ENCODE measurements around the gene INS.

The INS gene

DNA sequence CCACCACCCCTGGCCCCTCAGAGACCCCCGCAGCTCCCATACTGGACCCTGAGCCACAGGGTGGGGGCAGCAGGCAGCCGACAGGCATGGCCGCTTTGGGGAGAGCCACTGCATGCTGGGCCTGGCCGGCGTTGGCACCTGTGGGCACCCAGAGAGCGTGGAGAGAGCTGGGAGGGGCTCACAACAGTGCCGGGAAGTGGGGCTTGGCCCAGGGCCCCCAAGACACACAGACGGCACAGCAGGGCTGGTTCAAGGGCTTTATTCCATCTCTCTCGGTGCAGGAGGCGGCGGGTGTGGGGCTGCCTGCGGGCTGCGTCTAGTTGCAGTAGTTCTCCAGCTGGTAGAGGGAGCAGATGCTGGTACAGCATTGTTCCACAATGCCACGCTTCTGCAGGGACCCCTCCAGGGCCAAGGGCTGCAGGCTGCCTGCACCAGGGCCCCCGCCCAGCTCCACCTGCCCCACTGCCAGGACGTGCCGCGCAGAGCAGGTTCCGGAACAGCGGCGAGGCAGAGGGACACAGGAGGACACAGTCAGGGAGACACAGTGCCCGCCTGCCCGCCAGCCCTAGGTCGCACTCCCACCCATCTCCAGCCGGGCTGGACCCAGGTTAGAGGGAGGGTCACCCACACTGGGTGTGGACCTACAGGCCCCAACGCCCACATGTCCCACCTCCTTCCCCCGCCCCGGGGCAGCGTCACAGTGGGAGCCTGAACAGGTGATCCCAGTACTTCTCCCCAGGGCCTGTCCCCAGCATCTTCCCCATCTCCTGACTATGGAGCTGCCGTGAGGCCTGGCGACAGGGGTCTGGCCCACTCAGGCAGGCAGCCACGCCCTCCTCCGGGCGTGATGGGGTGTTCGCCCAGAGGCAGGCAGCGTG lies 1.2 kb downstream of the INS start:
- peak overlapping the region; percentile 82 for H3K14ac ChIP-seq (ENCODE audit: low read length)
- no peak overlapping the region for H2AFZ ChIP-seq (ENCODE audit: low read length)
- no peak overlapping the region for H3K4me3 ChIP-seq (ENCODE audit: low read length in 2 of 2)
- DNase-seq (ENCODE audit: low spot score), result no peak
- H4K91ac ChIP-seq (ENCODE audit: low read depth, low read length, poor library complexity), result no peak overlapping the region
- no peaks in the 10 kb centered on the region for H3K79me1 ChIP-seq (ENCODE audit: low read depth, low read length)
- H2BK5ac ChIP-seq (ENCODE audit: low read length), result peak overlapping the region; percentile 53
- peak overlapping the region; percentile 65 for H4K8ac ChIP-seq (ENCODE audit: low read depth, low read length)
- no peaks in the 10 kb centered on the region for H3K9me3 ChIP-seq (replicated peaks in 1 of 2; ENCODE audit: control insufficient read depth in 2 of 2, insufficient read depth in 1 of 2, low read depth in 1 of 2, low read length in 2 of 2)
- peaks cover 0 to 12% (median 0%) of the 10 kb centered on the region in 3 experiments for H3K27me3 ChIP-seq (ENCODE audit: control insufficient read depth in 3 of 3, insufficient read depth in 3 of 3, low read depth in 1 of 3, low read length in 3 of 3)
- H3K9ac ChIP-seq (ENCODE audit: low read depth, low read length, poor library complexity), result no peak overlapping the region
- H3K4me2 ChIP-seq (ENCODE audit: insufficient read depth, low read length, poor library complexity, severe bottlenecking), result no peak overlapping the region
- H2BK12ac ChIP-seq (ENCODE audit: low read length), result peak overlapping the region; percentile 30
- H3K4ac ChIP-seq (ENCODE audit: low read length), result peak overlapping the region; percentile 23
- WGBS, 2 donors (ENCODE audit: extremely low coverage in 2 of 2, insufficient read length in 2 of 2, insufficient replicate concordance in 1 of 2), result no CpG with 5 or more reads among the region's 36 CpGs
- peak overlapping the region; percentile 19 for H3K18ac ChIP-seq (ENCODE audit: low read length)
- peak overlapping the region; percentile 91 for H3K23ac ChIP-seq (ENCODE audit: low read depth, low read length, poor library complexity)
- no peak overlapping the region for H3K27ac ChIP-seq (replicated peaks; ENCODE audit: low read length)
- no peaks in the 10 kb centered on the region for H3K36me3 ChIP-seq (replicated peaks in 1 of 2; ENCODE audit: control insufficient read depth in 2 of 2, insufficient read depth in 2 of 2, low read length in 2 of 2)
- no peak overlapping the region for H2BK120ac ChIP-seq (ENCODE audit: low read depth, low read length)
- peak overlapping the region; percentile 19 for H2BK15ac ChIP-seq (ENCODE audit: low read length)
- peaks cover 0 to 1% of the 10 kb centered on the region in 2 donors for H3K4me1 ChIP-seq (ENCODE audit: control insufficient read depth in 2 of 2, insufficient read depth in 1 of 2, low read depth in 1 of 2, low read length in 2 of 2)
- H2AK5ac ChIP-seq (ENCODE audit: low read depth, low read length), result peak overlapping the region; percentile 97

GRCh38 chr11:2158966-2159365 lies 2.0 kb downstream of the INS start:
- no CpG with 5 or more reads among the region's 10 CpGs for WGBS, 2 donors (ENCODE audit: extremely low coverage in 2 of 2, insufficient read length in 2 of 2, insufficient replicate concordance in 1 of 2)
- H2AFZ ChIP-seq (ENCODE audit: low read length), result no peak overlapping the region
- H3K27me3 ChIP-seq (ENCODE audit: control insufficient read depth in 3 of 3, insufficient read depth in 3 of 3, low read depth in 1 of 3, low read length in 3 of 3), result peaks cover 0 to 14% (median 0%) of the 10 kb centered on the region in 3 experiments
- H3K4me1 ChIP-seq (ENCODE audit: control insufficient read depth in 2 of 2, insufficient read depth in 1 of 2, low read depth in 1 of 2, low read length in 2 of 2), result peaks cover 0 to 1% of the 10 kb centered on the region in 2 donors
- peak overlapping the region; percentile 71 for H2BK15ac ChIP-seq (ENCODE audit: low read length)
- H4K91ac ChIP-seq (ENCODE audit: low read depth, low read length, poor library complexity), result no peak overlapping the region
- no peaks in the 10 kb centered on the region for H3K9me3 ChIP-seq (replicated peaks in 1 of 2; ENCODE audit: control insufficient read depth in 2 of 2, insufficient read depth in 1 of 2, low read depth in 1 of 2, low read length in 2 of 2)
- H2AK5ac ChIP-seq (ENCODE audit: low read depth, low read length), result peak overlapping the region; percentile 98
- H3K79me1 ChIP-seq (ENCODE audit: low read depth, low read length), result no peaks in the 10 kb centered on the region
- H3K36me3 ChIP-seq (replicated peaks in 1 of 2; ENCODE audit: control insufficient read depth in 2 of 2, insufficient read depth in 2 of 2, low read length in 2 of 2), result no peaks in the 10 kb centered on the region
- no peak for DNase-seq (ENCODE audit: low spot score)
- no peak overlapping the region for H3K9ac ChIP-seq (ENCODE audit: low read depth, low read length, poor library complexity)
- H3K4me3 ChIP-seq (ENCODE audit: low read length in 2 of 2), result no peak overlapping the region
- no peak overlapping the region for H3K4me2 ChIP-seq (ENCODE audit: insufficient read depth, low read length, poor library complexity, severe bottlenecking)
- H3K14ac ChIP-seq (ENCODE audit: low read length), result peak overlapping the region; percentile 89
- peak overlapping the region; percentile 73 for H2BK12ac ChIP-seq (ENCODE audit: low read length)
- peak overlapping the region; percentile 65 for H4K8ac ChIP-seq (ENCODE audit: low read depth, low read length)
- H3K4ac ChIP-seq (ENCODE audit: low read length), result peak overlapping the region; percentile 97
- H3K18ac ChIP-seq (ENCODE audit: low read length), result peak overlapping the region; percentile 85
- no peak overlapping the region for H3K27ac ChIP-seq (replicated peaks; ENCODE audit: low read length)
- H2BK5ac ChIP-seq (ENCODE audit: low read length), result peak overlapping the region; percentile 66
- no peak overlapping the region for H3K23ac ChIP-seq (ENCODE audit: low read depth, low read length, poor library complexity)
- no peak overlapping the region for H2BK120ac ChIP-seq (ENCODE audit: low read depth, low read length)

GRCh38 chr11:2158296-2158737 lies 2.7 kb downstream of the INS start:
- peak overlapping the region; percentile 71 for H2BK15ac ChIP-seq (ENCODE audit: low read length)
- no CpG with 5 or more reads among the region's 13 CpGs for WGBS, 2 donors (ENCODE audit: extremely low coverage in 2 of 2, insufficient read length in 2 of 2, insufficient replicate concordance in 1 of 2)
- no peak overlapping the region for H3K27ac ChIP-seq (replicated peaks; ENCODE audit: low read length)
- no peak overlapping the region for H3K9ac ChIP-seq (ENCODE audit: low read depth, low read length, poor library complexity)
- peak overlapping the region; percentile 56 for H3K14ac ChIP-seq (ENCODE audit: low read length)
- no peak overlapping the region for H2AFZ ChIP-seq (ENCODE audit: low read length)
- peaks cover 0 to 1% of the 10 kb centered on the region in 2 donors for H3K4me1 ChIP-seq (ENCODE audit: control insufficient read depth in 2 of 2, insufficient read depth in 1 of 2, low read depth in 1 of 2, low read length in 2 of 2)
- H3K23ac ChIP-seq (ENCODE audit: low read depth, low read length, poor library complexity), result no peak overlapping the region
- H3K4ac ChIP-seq (ENCODE audit: low read length), result no peak overlapping the region
- H2BK5ac ChIP-seq (ENCODE audit: low read length), result peak overlapping the region; percentile 75
- H3K36me3 ChIP-seq (replicated peaks in 1 of 2; ENCODE audit: control insufficient read depth in 2 of 2, insufficient read depth in 2 of 2, low read length in 2 of 2), result no peaks in the 10 kb centered on the region
- peak overlapping the region; percentile 98 for H2AK5ac ChIP-seq (ENCODE audit: low read depth, low read length)
- peaks cover 0 to 16% (median 0%) of the 10 kb centered on the region in 3 experiments for H3K27me3 ChIP-seq (ENCODE audit: control insufficient read depth in 3 of 3, insufficient read depth in 3 of 3, low read depth in 1 of 3, low read length in 3 of 3)
- no peak overlapping the region for H4K8ac ChIP-seq (ENCODE audit: low read depth, low read length)
- H4K91ac ChIP-seq (ENCODE audit: low read depth, low read length, poor library complexity), result peak overlapping the region; percentile 64
- H3K79me1 ChIP-seq (ENCODE audit: low read depth, low read length), result no peaks in the 10 kb centered on the region
- DNase-seq (ENCODE audit: low spot score), result no peak
- H3K4me3 ChIP-seq (ENCODE audit: low read length in 2 of 2), result no peak overlapping the region
- no peaks in the 10 kb centered on the region for H3K9me3 ChIP-seq (replicated peaks in 1 of 2; ENCODE audit: control insufficient read depth in 2 of 2, insufficient read depth in 1 of 2, low read depth in 1 of 2, low read length in 2 of 2)
- no peak overlapping the region for H3K4me2 ChIP-seq (ENCODE audit: insufficient read depth, low read length, poor library complexity, severe bottlenecking)
- peak overlapping the region; percentile 97 for H2BK12ac ChIP-seq (ENCODE audit: low read length)
- peak overlapping the region; percentile 57 for H3K18ac ChIP-seq (ENCODE audit: low read length)
- no peak overlapping the region for H2BK120ac ChIP-seq (ENCODE audit: low read depth, low read length)

- Histone ChIP-seq H4K91ac (ENCODE audit: low read depth, low read length, poor library complexity) (no peak overlapping the region), H3K9me3 (replicated peaks in 1 of 2; ENCODE audit: control insufficient read depth in 2 of 2, insufficient read depth in 1 of 2, low read depth in 1 of 2, low read length in 2 of 2) (no peaks in the 10 kb centered on the region), H2BK15ac (ENCODE audit: low read length) (peak overlapping the region; percentile 69), H2AK5ac (ENCODE audit: low read depth, low read length) (peak overlapping the region; percentile 98), H2BK5ac (ENCODE audit: low read length) (no peak overlapping the region), H2AFZ (ENCODE audit: low read length) (no peak overlapping the region), H3K9ac (ENCODE audit: low read depth, low read length, poor library complexity) (no peak overlapping the region), H3K4ac (ENCODE audit: low read length) (peak overlapping the region; percentile 84), H3K27ac (replicated peaks; ENCODE audit: low read length) (no peak overlapping the region), H3K79me1 (ENCODE audit: low read depth, low read length) (no peaks in the 10 kb centered on the region), H3K18ac (ENCODE audit: low read length) (peak overlapping the region; percentile 57), H3K36me3 (replicated peaks in 1 of 2; ENCODE audit: control insufficient read depth in 2 of 2, insufficient read depth in 2 of 2, low read length in 2 of 2) (no peaks in the 10 kb centered on the region), H2BK12ac (ENCODE audit: low read length) (peak overlapping the region; percentile 60), H3K4me3 (ENCODE audit: low read length in 2 of 2) (no peak overlapping the region), H3K14ac (ENCODE audit: low read length) (no peak overlapping the region), H3K4me1 (ENCODE audit: control insufficient read depth in 2 of 2, insufficient read depth in 1 of 2, low read depth in 1 of 2, low read length in 2 of 2) (peaks cover 0 to 1% of the 10 kb centered on the region in 2 donors), H3K23ac (ENCODE audit: low read depth, low read length, poor library complexity) (no peak overlapping the region), H4K8ac (ENCODE audit: low read depth, low read length) (no peak overlapping the region), H3K27me3 (ENCODE audit: control insufficient read depth in 3 of 3, insufficient read depth in 3 of 3, low read depth in 1 of 3, low read length in 3 of 3) (peaks cover 0 to 17% (median 0%) of the 10 kb centered on the region in 3 experiments), H3K4me2 (ENCODE audit: insufficient read depth, low read length, poor library complexity, severe bottlenecking) (no peak overlapping the region), H2BK120ac (ENCODE audit: low read depth, low read length) (peak overlapping the region; percentile 4)
- no CpG with 5 or more reads among the region's 18 CpGs for WGBS, 2 donors (ENCODE audit: extremely low coverage in 2 of 2, insufficient read length in 2 of 2, insufficient replicate concordance in 1 of 2)
- no peak for DNase-seq (ENCODE audit: low spot score)
Measured at GRCh38 chr11:2157294-2158040, 3.5 kb downstream of the INS start.
